D721Med (cell line): Measurements from ENCODE around the gene SPECC1L.
A peak's percentile ranks its signal among the peaks of the same experiment; 100 is the strongest.

ENCODE experiments used
- DNase-seq: peaks from one replicate; pipeline ENCODE4 v3.0.0; 2011; ENCODE audit warnings: low spot score; ENCODE audit not compliant: insufficient read length
- FAIRE-seq: peaks from 2 replicates; lab custom pipeline; 2011; peaks lifted over from hg19 to GRCh38; lab: Jason Lieb, UNC
- CTCF ChIP-seq: IDR thresholded peaks from 2 replicates; pipeline ENCODE4 v1.5.1; 2012; ENCODE audit warnings: mild to moderate bottlenecking, control low read depth; ENCODE audit not compliant: insufficient read depth; ENCODE audit errors: missing control alignments

Gene SPECC1L

GRCh38 chr22:24441406-24442351 lies 171.0 kb downstream of the SPECC1L start:
- TF ChIP-seq CTCF = no peak
- FAIRE-seq = no peak
- DNase-seq = peak; percentile 32

DNA sequence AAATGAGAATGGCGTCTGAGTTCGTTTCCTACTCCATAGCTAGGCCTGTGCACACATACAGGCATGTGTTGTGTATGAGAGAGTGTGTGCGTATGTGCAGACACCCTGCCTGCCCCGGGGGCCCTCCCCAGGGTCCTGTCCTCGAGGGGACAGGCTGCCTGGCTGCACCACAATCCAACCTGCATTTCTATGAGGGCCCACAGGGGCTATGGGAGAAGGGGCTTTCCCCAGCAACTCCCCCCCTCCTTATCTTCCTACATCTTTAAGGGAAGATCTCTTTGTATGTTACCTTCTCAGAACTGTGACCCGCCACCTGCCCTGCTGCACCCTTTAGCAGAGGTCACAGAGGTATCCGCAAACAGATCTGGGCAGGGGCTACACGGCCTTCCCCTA lies 171.7 kb downstream of the SPECC1L start:
- no peak for FAIRE-seq
- DNase-seq = peak; percentile 20
- no peak for TF ChIP-seq CTCF

- DNase-seq = peak; percentile 41
- TF ChIP-seq CTCF = no peak
- no peak for FAIRE-seq
Observed at GRCh38 chr22:24443668-24444067, 173.0 kb downstream of the SPECC1L start.

GRCh38 chr22:24444251-24444650 lies 173.6 kb downstream of the SPECC1L start:
- peak; percentile 16 for DNase-seq
- FAIRE-seq = no peak
- no peak for TF ChIP-seq CTCF

DNA sequence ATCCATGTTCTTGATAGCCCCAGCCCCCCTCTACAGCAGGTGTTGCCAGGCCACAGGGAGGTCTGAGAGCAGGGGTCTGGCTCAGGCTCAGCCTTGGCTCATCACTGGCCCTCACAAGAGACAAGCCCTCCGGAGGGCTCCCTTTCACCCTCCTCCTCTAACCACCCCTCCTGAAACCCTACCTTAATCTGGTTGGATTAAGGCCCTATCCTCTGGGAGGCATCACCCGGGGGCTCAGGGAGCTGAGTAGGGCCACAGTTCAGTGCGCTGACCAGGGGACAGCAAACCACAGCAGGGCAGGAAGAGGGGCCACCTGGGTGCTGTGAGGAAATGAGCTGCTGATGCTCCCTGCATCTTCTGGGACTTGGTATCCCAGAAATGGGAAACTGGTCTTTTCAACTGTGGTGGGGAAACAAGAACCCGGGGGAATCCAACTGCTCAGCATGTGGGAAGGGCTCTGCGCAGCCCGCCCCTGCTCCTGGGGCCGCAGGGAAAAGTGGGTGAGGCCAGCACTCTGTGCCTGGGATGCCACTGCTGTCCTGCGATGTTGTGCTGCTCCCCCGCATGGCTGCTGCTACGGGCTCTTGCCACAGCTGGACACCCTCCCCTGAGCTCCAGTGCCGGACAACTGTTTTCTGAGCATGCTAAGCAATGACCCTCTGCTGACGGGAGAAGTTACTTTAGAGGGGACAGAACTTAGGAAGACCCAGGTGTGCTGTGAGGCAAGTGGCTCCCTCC lies 174.3 kb downstream of the SPECC1L start:
- no peak for TF ChIP-seq CTCF
- no peak for FAIRE-seq
- peak; percentile 37 for DNase-seq

DNA sequence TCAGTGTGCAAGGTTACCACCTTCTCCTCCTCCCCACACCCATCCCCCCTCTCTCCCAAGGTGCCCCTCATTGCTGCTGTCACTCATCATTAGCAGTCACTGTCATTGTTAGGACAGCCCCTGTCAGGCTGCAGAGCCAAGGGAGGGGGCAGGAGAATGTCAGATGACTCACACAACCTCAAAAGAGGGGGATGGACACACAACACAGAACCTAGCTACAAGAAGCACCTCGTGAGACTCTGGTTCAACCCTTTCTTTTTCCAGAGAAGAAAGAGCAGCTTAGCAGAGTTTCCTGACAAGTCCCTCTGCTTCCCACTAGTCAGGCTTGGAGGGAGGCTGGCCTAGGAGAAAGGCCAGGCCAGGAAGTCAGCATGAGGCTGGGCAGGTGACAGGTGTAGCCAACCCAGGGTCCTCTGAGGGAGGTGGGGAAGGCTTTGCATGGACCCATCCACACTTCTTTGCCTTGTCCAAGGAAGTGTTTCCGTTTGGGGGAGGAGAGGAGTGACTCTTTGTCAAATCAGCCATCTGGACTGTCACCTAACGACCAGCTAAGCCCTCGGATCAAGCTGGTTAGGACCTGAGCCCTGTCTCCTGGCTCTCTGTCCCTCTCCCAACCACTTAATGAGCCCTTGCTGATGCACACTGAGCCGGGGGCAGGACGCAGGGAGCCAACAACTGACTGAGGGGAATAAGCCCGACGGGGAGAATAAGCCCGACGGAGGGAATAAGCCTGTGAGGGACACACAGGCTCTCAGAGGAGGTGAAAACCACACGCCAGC lies 175.0 kb downstream of the SPECC1L start:
- no peak for TF ChIP-seq CTCF
- FAIRE-seq (peak; percentile 93), DNase-seq (peak; percentile 98)
